DMS53 treated with DMSO at 0.1 percent for 48 hours (cell line): ENCODE measurements around the gene LHFPL2.

Experiments
- DNase-seq: peaks from one replicate; lab custom pipeline; 2025; ENCODE audit not compliant: unreplicated experiment; lab: John Stamatoyannopoulos, UW

LHFPL2 gene

DNA sequence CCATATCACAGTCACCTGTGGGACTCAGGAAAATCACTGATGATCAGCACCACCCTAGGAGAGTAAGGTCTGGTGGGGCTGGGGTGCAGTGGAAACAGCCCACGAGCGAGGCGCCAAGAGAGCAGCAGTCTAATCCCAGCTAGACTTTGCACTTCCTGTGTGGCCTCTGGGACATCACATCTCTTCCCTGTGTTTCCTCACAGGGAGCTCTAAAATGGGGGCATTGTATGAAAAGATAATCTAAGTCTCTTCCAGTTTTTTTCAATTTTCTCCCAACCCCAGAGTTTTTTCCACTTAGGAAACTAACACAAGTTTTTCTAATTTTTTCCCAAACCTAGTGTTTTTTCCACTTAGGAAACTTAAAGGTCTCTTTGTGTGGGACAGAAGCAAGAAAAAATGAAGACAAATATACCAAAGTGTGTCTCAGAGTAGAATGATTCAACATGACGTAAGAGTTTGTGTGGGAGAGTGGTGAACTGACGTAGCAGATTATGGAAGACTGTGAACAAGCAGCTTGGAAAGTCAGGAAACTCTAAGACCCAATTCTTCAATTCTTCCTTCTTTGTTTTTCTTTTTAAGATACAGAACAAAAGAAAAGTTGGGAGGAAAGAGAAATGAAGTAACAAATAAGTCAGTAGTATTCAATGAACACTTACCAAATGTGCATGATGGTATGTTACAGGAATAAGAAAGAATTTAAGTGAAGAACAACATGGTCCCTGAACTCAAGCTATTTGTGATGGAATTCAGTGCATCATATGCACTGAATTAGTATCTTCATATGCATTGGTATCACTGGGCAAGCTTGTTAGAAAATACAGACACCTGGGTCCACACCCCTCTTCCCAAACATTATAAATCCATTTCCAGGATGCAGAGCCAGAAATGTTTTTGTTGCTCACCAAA is 51.3 kb downstream of the LHFPL2 start:
- no peak for DNase-seq

DNA sequence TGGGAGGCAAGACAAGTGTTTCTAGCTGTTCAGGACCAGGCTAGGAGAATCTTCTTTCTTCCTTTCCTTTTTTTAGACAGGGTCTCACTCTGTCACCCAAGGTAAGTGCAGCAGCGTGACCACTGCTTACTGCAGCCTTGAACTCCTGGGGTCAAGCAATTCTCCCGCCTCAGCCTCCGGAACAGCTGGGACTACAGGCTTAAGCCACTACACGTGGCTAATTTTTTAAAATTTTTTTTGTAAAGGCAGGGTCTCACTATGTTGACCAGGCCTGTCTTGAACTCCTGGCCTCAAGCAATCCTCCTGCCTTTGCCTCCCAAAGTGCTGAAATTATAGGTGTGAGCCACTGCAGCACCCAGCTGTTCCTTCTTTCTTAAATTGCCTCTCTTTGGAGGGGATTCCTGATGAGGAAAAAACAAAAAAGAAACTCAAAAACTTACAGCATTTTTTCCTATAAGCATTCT is 53.1 kb downstream of the LHFPL2 start:
- no peak for DNase-seq

GRCh38 chr5:78594610-78595457 is 53.7 kb downstream of the LHFPL2 start:
- DNase-seq = peak; percentile 88

DNA sequence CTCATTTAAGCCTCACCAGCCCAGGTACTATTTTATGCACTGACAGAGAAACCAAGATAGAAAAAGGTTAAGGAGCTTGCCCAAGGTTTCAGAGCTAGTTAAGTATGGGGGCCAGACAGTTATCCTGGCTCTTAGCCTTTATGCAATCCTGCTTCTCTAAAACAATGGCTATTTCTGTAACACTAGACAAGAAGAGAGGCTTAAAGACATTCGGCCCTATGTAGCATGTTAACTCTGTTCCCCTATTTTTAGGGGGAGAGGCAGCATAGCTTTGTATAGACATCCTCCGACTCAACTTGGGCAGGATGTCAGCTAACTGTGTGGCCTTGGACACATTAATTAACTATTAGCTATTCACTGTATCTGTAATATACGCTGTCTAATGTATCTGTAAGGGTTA is 54.6 kb downstream of the LHFPL2 start:
- DNase-seq = no peak

DNA sequence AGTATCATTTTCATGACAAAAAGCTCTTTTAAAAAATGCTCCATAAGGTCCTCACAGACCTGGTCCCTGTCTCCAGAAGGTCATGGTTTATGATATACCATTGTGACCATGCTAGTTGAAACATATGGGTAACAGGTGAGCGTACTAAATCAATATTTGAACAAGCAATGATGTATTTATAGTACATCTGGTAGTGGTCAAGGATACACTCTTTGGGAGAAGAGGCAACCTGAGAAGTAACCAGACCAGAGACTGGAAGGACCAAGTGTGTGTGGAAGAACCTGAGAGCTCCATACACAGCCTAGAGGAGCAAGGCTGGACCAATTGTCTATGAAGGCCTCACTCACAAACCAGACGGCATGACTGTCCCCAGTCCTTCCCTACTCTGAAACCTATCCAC is 55.1 kb downstream of the LHFPL2 start:
- DNase-seq = peak; percentile 91

DNA sequence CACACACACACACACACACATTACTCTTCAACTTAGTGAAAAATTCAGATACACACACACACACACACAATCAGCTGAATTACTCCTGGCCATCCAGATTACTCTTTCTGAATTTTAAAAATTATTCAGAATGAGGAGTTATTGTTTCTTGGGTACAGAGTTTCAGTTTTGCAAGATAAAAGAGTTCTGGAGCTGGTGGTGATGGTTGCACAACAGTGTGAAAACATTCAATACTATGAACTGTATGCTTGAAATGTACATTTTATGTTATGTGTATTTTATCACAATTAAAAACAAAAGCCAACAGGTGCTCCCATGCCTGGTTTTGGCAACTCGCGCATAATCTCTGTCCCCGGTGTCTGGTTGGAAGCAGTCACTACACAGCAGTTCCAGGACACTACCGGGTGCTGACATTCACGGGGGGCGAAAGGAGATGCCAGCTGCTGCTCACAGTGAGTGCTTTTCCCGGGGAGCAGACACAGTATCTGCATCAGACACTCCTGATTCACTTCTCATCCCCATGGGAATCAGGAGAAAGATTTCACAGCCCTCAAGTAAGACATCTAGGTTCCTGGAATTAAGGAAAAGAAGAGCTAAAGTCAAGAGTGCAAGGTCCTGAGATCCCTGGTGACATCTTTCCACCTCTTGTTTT is 55.7 kb downstream of the LHFPL2 start:
- DNase-seq = peak; percentile 44

DNA sequence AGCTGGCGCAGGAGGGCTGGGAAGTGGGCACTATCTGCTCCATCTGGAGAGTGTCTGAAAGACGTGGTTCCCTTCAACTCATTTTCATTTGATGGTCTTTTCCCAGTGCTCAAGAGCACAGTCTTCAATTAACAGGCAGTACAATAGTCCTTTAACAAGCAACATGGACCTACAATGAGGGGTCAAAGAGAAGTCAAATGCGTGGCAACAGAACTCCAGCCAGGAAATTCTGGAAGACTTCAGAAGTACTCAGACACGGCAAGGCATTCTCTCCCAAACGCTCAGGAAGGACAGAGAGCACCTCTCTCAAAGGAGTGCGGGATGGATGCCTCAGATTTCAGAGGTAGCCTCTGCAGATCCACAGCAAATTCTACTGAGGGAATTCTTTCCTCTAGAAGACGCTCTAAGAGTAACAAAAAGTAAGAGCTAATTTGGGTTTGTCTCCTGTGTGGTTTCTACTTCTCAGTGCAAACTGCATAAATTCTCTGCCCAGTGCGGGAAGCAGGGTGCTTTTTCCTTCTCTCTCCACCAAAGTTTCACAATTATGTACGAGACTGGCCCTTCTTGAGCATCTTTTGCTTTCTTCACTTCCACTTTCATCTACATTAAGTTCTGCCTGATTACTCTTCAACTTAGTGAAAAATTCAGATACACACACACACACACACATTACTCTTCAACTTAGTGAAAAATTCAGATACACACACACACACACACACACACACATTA is 56.4 kb downstream of the LHFPL2 start:
- DNase-seq = no peak

DNA sequence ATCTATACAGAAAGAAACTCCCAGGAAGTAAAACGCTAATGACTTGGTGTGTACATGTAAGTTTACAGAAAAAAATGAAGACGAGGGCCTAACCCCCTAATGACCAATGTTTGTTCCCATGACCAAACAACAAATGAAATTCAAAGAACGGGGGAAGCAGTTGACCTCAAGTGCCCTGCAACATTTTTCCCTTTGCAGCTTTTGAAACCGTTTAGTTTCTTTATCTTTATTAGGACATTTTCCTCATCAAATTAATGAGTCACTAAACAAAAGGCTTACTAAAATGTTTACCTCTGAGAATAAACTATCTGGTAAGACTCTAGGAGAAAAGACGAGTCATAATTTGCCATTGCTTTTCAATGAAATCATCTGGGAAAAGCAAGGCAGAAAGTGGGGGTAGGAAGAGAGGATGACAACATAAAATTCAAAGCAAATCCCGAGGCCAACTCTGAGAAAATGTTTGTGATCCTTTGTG is 57.4 kb downstream of the LHFPL2 start:
- no peak for DNase-seq

GRCh38 chr5:78589923-78590322 is 58.6 kb downstream of the LHFPL2 start:
- no peak for DNase-seq

GRCh38 chr5:78588507-78588906 is 60.1 kb downstream of the LHFPL2 start:
- no peak for DNase-seq

DNA sequence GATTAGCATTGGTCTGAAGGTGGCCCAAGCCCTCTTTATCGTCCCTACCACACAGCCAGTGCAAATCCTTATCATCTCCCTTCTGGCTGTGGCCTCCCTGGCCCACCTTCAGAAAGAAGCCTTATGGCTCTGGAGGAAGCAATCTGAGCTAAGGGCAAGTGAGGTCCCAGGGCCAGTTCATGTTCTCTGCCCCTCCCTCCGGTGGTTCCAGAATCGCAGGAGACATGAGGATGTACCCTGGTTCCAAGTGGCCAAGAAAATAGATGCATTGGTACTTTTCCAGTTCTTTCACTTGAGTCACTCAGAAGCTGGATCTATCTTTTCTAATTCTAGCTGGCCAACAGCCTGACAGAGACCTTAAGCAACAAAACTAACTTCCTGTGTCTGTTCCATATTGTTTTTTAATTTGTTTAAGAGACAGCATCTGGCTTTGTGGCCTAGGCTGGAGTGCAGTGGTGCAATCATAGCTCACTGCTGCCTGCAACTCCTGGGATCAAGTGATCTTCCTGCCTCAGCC is 60.7 kb downstream of the LHFPL2 start:
- DNase-seq = no peak

- no peak for DNase-seq
Measured at GRCh38 chr5:78587081-78587774, 61.3 kb downstream of the LHFPL2 start.

GRCh38 chr5:78586251-78586650 is 62.3 kb downstream of the LHFPL2 start:
- no peak for DNase-seq

DNA sequence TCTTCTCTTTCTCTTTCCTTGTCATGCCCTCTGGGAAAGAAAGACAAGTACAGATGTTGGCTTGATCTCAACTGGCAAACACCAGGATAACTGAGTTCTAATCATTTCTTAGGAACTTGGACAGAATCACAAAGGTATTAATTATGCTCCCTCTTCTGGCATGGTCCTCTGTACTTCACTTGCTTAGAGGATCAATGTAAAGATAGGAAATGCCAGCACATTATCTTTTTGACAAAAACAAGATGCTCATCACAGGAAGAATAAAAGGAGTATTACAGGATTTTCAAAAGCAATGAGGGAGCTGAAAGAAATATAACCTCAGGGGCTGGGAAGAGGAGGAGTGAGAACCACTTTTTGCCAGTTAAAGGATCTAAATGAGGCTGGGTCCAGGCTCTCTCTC is 70.6 kb downstream of the LHFPL2 start:
- DNase-seq = no peak

DNA sequence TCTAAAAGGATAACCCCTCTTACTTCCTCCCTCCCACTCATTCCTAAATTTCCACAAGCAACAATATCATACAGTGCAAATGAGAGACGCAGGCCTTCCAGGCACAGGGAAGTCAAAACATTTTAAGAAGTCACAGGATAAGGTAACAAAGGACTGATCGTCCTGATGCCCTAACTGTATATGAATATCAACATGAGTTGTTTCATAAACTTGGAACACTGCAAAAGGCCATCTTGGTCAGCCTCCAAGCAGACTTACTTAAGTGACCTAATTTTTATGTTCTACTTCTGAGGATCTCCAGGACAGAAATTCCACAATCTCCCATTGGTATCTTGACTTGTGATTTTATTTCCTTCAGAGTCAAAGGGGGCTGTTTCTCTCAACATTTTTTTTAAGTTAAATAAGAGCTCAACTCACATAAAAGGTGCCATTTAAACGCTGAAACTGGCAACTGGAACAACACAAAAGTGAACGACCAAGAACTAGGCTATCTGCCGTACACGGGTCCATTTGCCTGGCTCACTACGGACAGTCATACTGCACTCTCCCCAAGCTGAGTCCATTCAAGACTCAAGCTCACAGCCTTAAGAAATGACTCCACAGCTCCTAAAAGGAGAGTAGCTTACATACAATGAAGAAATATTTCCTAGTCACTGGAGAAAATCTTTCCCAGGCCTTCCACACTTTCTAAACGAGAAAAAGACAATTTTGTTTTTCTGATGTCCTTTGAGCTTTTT is 71.3 kb downstream of the LHFPL2 start:
- no peak for DNase-seq

DNA sequence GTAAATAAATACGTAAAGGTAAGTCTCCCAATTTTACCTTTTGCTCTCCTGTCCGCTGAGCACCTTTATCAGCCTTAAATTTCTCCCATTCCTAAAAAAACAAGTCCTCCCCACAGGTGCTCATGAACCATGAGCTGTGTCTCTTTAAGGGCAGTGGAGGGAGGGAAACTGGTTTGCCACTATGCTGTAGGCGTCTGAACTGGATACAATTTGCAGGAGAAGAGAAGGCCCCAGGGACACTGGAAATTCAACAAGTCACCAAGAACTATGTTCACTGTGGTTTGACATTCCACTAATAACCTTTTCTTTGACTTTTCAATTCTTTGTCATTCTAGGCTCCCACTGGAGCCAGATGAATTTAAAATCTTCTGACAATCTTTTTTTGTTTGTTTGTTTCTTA is 72.2 kb downstream of the LHFPL2 start:
- DNase-seq = no peak

DNA sequence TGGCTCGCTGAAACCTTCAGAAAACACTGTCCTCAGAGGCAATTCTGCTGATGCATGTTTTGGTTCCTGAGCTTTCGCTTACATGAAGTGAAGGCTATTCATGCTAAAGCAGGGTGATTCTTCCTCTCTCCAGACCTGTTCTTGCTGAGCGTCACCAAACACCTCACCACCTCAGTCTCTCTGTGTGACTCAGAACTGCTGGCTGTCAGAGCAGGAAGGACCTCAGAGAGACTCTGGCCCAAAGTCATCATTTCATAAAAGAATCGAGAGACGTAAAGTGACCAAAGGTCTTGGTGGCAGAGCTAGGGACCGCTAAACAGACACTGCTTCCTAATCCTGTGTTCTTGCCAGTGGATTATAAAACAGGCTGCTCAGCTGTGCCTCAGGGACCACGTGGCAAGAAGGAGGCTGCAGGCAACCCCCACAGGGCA is 73.8 kb downstream of the LHFPL2 start:
- no peak for DNase-seq

GRCh38 chr5:78574131-78574673 is 74.4 kb downstream of the LHFPL2 start:
- no peak for DNase-seq

GRCh38 chr5:78573318-78573717 is 75.3 kb downstream of the LHFPL2 start:
- no peak for DNase-seq
